SIG-M5 treated with dmso at 0.1 percent for 504 hours (cell line): ENCODE data around the gene HLX.

Source experiments
- DNase-seq: peaks from one replicate; lab custom pipeline; 2025; ENCODE audit not compliant: unreplicated experiment; lab: John Stamatoyannopoulos, UW

HLX gene

GRCh38 chr1:220924331-220924970, 45.2 kb downstream of the HLX start:
- DNase-seq, result no peak

- DNase-seq, result peak; percentile 8
Measured at GRCh38 chr1:220925707-220926106, 46.5 kb downstream of the HLX start.

- no peak for DNase-seq
Measured at GRCh38 chr1:220926146-220926545, 46.9 kb downstream of the HLX start.

GRCh38 chr1:220927442-220927841, 48.2 kb downstream of the HLX start:
- no peak for DNase-seq

GRCh38 chr1:220928320-220928719, 49.1 kb downstream of the HLX start:
- DNase-seq, result peak; percentile 14

GRCh38 chr1:220928725-220929300, 49.6 kb downstream of the HLX start:
- DNase-seq, result no peak

GRCh38 chr1:220929304-220929703, 50.1 kb downstream of the HLX start:
- no peak for DNase-seq
